Activated naive CD4-positive, alpha-beta T cell treated with anti-CD3 and anti-CD28 coated beads, Interleukin-2, amount 50 U/mL, for 24 hours (primary cell): ENCODE data around the gene ZNF619.

Experiments used
- H3K27ac Mint-ChIP-seq: one replicate; pipeline ENCODE4 v1.8.0; 2021; ENCODE audit warnings: mild to moderate bottlenecking, mixed read lengths
- H3K27me3 Mint-ChIP-seq: one replicate; pipeline ENCODE4 v1.8.0; 2021; ENCODE audit warnings: mixed read lengths
- H3K36me3 Mint-ChIP-seq: one replicate; pipeline ENCODE4 v1.8.0; 2021; ENCODE audit warnings: mixed read lengths
- H3K4me1 Mint-ChIP-seq: one replicate; pipeline ENCODE4 v1.8.0; 2021; ENCODE audit warnings: mixed read lengths
- H3K4me3 Mint-ChIP-seq: one replicate; pipeline ENCODE4 v1.8.0; 2021; ENCODE audit warnings: mild to moderate bottlenecking, mixed read lengths
- H3K9me3 Mint-ChIP-seq: one replicate; pipeline ENCODE4 v1.8.0; 2021; ENCODE audit warnings: mixed read lengths

ZNF619 gene

GRCh38 chr3:40504636-40505430, 27.9 kb downstream of the ZNF619 start:
- peak overlapping the region; percentile 88 for H3K4me3 Mint-ChIP-seq

GRCh38 chr3:40505599-40506462, 28.9 kb downstream of the ZNF619 start, which contains the start of gene ZNF620:
TSS of gene ZNF620 (plus strand) at chr3:40506039. CDS start at chr3:40506353, 314 bp downstream.
- H3K27me3 Mint-ChIP-seq = no peaks in the 10 kb centered on the region
- H3K36me3 Mint-ChIP-seq = peaks cover 5% of the 10 kb centered on the region
- H3K27ac Mint-ChIP-seq = peak within 1 kb of the TSS; percentile 24
- no peaks in the 10 kb centered on the region for H3K9me3 Mint-ChIP-seq
- H3K4me3 Mint-ChIP-seq = peak within 1 kb of the TSS; percentile 88
- H3K4me1 Mint-ChIP-seq = peaks cover 19% of the 10 kb centered on the region

More at GRCh38 chr3:40504636-40505430, 27.9 kb downstream of the ZNF619 start:
- H3K36me3 Mint-ChIP-seq = peaks cover 1% of the 10 kb centered on the region
- H3K4me1 Mint-ChIP-seq = peaks cover 19% of the 10 kb centered on the region
- H3K9me3 Mint-ChIP-seq = no peaks in the 10 kb centered on the region
- H3K27me3 Mint-ChIP-seq = no peaks in the 10 kb centered on the region
- no peak overlapping the region for H3K27ac Mint-ChIP-seq

- H3K4me1 Mint-ChIP-seq = peaks cover 8% of the 10 kb centered on the region
- H3K4me3 Mint-ChIP-seq = no peak overlapping the region
- no peaks in the 10 kb centered on the region for H3K27me3 Mint-ChIP-seq
- H3K36me3 Mint-ChIP-seq = peaks cover 12% of the 10 kb centered on the region
- no peak overlapping the region for H3K27ac Mint-ChIP-seq
- no peaks in the 10 kb centered on the region for H3K9me3 Mint-ChIP-seq
Measured at GRCh38 chr3:40511031-40511718, 34.3 kb downstream of the ZNF619 start.

- H3K4me3 Mint-ChIP-seq = no peak overlapping the region
- no peak overlapping the region for H3K27ac Mint-ChIP-seq
- peaks cover 5% of the 10 kb centered on the region for H3K36me3 Mint-ChIP-seq
- no peaks in the 10 kb centered on the region for H3K4me1 Mint-ChIP-seq
- H3K27me3 Mint-ChIP-seq = no peaks in the 10 kb centered on the region
- no peaks in the 10 kb centered on the region for H3K9me3 Mint-ChIP-seq
Measured at GRCh38 chr3:40516201-40516600, 39.3 kb downstream of the ZNF619 start.

- no peaks in the 10 kb centered on the region for H3K27me3 Mint-ChIP-seq
- no peak overlapping the region for H3K27ac Mint-ChIP-seq
- no peaks in the 10 kb centered on the region for H3K4me1 Mint-ChIP-seq
- peaks cover 5% of the 10 kb centered on the region for H3K36me3 Mint-ChIP-seq
- no peaks in the 10 kb centered on the region for H3K9me3 Mint-ChIP-seq
- H3K4me3 Mint-ChIP-seq = no peak overlapping the region
Measured at GRCh38 chr3:40518067-40518466, 41.1 kb downstream of the ZNF619 start.

GRCh38 chr3:40518848-40519247, 41.9 kb downstream of the ZNF619 start:
- Mint-ChIP-seq H3K27me3 (no peaks in the 10 kb centered on the region), H3K4me1 (no peaks in the 10 kb centered on the region), H3K27ac (no peak overlapping the region), H3K36me3 (peaks cover 5% of the 10 kb centered on the region), H3K4me3 (no peak overlapping the region), H3K9me3 (no peaks in the 10 kb centered on the region)

GRCh38 chr3:40521254-40521653, 44.3 kb downstream of the ZNF619 start:
- peaks cover under 1% of the 10 kb centered on the region for H3K36me3 Mint-ChIP-seq
- peaks cover 12% of the 10 kb centered on the region for H3K4me1 Mint-ChIP-seq
- H3K27ac Mint-ChIP-seq = no peak overlapping the region
- no peaks in the 10 kb centered on the region for H3K9me3 Mint-ChIP-seq
- H3K4me3 Mint-ChIP-seq = no peak overlapping the region
- H3K27me3 Mint-ChIP-seq = no peaks in the 10 kb centered on the region

GRCh38 chr3:40523781-40524180, 46.9 kb downstream of the ZNF619 start:
- H3K4me1 Mint-ChIP-seq = peaks cover 23% of the 10 kb centered on the region
- peak overlapping the region; percentile 78 for H3K27ac Mint-ChIP-seq
- no peaks in the 10 kb centered on the region for H3K27me3 Mint-ChIP-seq

GRCh38 chr3:40524222-40524567, 47.3 kb downstream of the ZNF619 start:
- peak overlapping the region; percentile 98 for H3K4me3 Mint-ChIP-seq
- H3K27ac Mint-ChIP-seq = peak overlapping the region; percentile 78
- H3K36me3 Mint-ChIP-seq = peaks cover 11% of the 10 kb centered on the region
- H3K4me1 Mint-ChIP-seq = peaks cover 23% of the 10 kb centered on the region
- no peaks in the 10 kb centered on the region for H3K27me3 Mint-ChIP-seq
- H3K9me3 Mint-ChIP-seq = no peaks in the 10 kb centered on the region

More at GRCh38 chr3:40523781-40524180, 46.9 kb downstream of the ZNF619 start:
- peaks cover 11% of the 10 kb centered on the region for H3K36me3 Mint-ChIP-seq
- peak overlapping the region; percentile 98 for H3K4me3 Mint-ChIP-seq
- no peaks in the 10 kb centered on the region for H3K9me3 Mint-ChIP-seq

GRCh38 chr3:40524568-40525285, 47.8 kb downstream of the ZNF619 start, which contains the start of gene ZNF621:
TSS of gene ZNF621 (plus strand) at chr3:40524960. CDS start at chr3:40525841, 881 bp downstream.
- H3K27ac Mint-ChIP-seq = peak within 1 kb of the TSS; percentile 97
- H3K27me3 Mint-ChIP-seq = no peaks in the 10 kb centered on the region
- H3K4me3 Mint-ChIP-seq = peak within 1 kb of the TSS; percentile 98
- peaks cover 23% of the 10 kb centered on the region for H3K4me1 Mint-ChIP-seq
- H3K36me3 Mint-ChIP-seq = peaks cover 11% of the 10 kb centered on the region
- no peaks in the 10 kb centered on the region for H3K9me3 Mint-ChIP-seq

GRCh38 chr3:40528426-40528825, 51.5 kb downstream of the ZNF619 start:
- no peaks in the 10 kb centered on the region for H3K27me3 Mint-ChIP-seq
- H3K4me3 Mint-ChIP-seq = no peak overlapping the region
- H3K36me3 Mint-ChIP-seq = peaks cover 43% of the 10 kb centered on the region
- H3K27ac Mint-ChIP-seq = no peak overlapping the region
- peaks cover 23% of the 10 kb centered on the region for H3K4me1 Mint-ChIP-seq
- H3K9me3 Mint-ChIP-seq = peaks cover 4% of the 10 kb centered on the region

GRCh38 chr3:40532252-40532651, 55.3 kb downstream of the ZNF619 start:
- H3K4me3 Mint-ChIP-seq = no peak overlapping the region
- H3K27me3 Mint-ChIP-seq = no peaks in the 10 kb centered on the region
- peaks cover 7% of the 10 kb centered on the region for H3K4me1 Mint-ChIP-seq
- H3K36me3 Mint-ChIP-seq = peaks cover 60% of the 10 kb centered on the region
- peaks cover 4% of the 10 kb centered on the region for H3K9me3 Mint-ChIP-seq
- no peak overlapping the region for H3K27ac Mint-ChIP-seq

GRCh38 chr3:40534283-40534682, 57.4 kb downstream of the ZNF619 start:
- no peaks in the 10 kb centered on the region for H3K27me3 Mint-ChIP-seq
- peaks cover 68% of the 10 kb centered on the region for H3K36me3 Mint-ChIP-seq
- H3K4me1 Mint-ChIP-seq = no peaks in the 10 kb centered on the region
- no peak overlapping the region for H3K27ac Mint-ChIP-seq
- H3K9me3 Mint-ChIP-seq = peaks cover 4% of the 10 kb centered on the region
- H3K4me3 Mint-ChIP-seq = no peak overlapping the region
